DND-41 (cell line): ENCODE measurements around the gene HMGCR.

ENCODE experiments used
- CTCF ChIP-seq: IDR thresholded peaks from 2 replicates; pipeline ENCODE4 v1.5.1; 2012; ENCODE audit warnings: borderline replicate concordance, low read length, moderate library complexity, mild to moderate bottlenecking; ENCODE audit not compliant: poor library complexity, severe bottlenecking; ENCODE audit errors: extremely low read depth
- EZH2 ChIP-seq: IDR thresholded peaks from 3 replicates; pipeline ENCODE4 v1.6.1; 2012; ENCODE audit warnings: borderline replicate concordance, low read depth, mild to moderate bottlenecking, moderate library complexity, low read length, inconsistent platforms; ENCODE audit not compliant: severe bottlenecking

- TF ChIP-seq CTCF (no peak), EZH2 (no peak)
These were observed 52.4 kb downstream of the HMGCR start for GRCh38 chr5:75389430-75389829.
